Measurements from ENCODE around the gene SCGB3A2.

DNA sequence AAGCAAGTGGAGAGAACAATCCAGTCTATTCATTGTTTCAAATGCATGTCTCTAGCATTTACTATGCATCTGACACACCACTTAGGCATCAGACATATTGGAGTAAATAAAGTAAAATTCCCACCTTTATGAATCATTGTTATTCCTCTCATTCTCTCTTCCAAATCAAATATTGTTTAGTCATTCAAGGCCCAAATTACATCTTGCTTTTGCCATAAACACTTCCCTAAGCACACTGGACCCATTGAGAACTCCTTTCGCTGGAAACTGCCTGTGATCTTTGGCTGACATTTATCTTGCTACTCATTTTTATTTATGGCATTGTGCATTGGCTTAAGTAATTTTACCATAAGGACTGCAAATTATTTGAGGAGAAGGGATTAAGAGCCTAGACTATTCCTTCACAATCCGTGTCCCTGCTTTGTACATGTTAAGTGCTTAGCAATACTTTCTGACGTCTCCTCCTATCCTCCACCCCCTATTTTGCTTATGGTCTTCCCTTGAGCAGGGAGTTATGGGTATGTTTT lies 20.4 kb downstream of the SCGB3A2 start:
- TF ChIP-seq CTCF (IDR thresholded peaks at IDR 0.05) (no peak), SIN3A (IDR thresholded peaks at IDR 0.05; ENCODE audit: borderline replicate concordance, insufficient read depth, low read depth, low read length) (no peak), REST (IDR thresholded peaks at IDR 0.05; ENCODE audit: insufficient read depth in 1 of 2, low read depth in 2 of 2, low read length in 1 of 2) (no peak)
